ENCODE data around the gene TPT1.

- TF ChIP-seq CTCF (IDR thresholded peaks at IDR 0.05; ENCODE audit: insufficient read depth, low read length, poor library complexity, severe bottlenecking) (no peak), EZH2phosphoT487 (conservative IDR thresholded peaks at IDR 0.05; ENCODE audit: low read length) (no peak)
Measured at GRCh38 chr13:45300190-45300985, 40.6 kb downstream of the TPT1 start.
